Hypothalamus (tissue), 51 donors: ENCODE results near the gene HSPG2.

Experiments
- DNase-seq, 51 donors: peaks; one replicate each; lab custom pipeline; 2025; lab: John Stamatoyannopoulos, UW

The HSPG2 gene

GRCh38 chr1:21886486-21887215 lies 50.5 kb downstream of the HSPG2 start:
- no peak for DNase-seq

- no peak for DNase-seq
Measured at GRCh38 chr1:21885236-21886037, 51.7 kb downstream of the HSPG2 start.

- no peak for DNase-seq
Measured at GRCh38 chr1:21884456-21885235, 52.5 kb downstream of the HSPG2 start.

GRCh38 chr1:21882721-21883415 lies 54.2 kb downstream of the HSPG2 start:
- no peak for DNase-seq

- no peak for DNase-seq
Measured at GRCh38 chr1:21881250-21881649, 55.9 kb downstream of the HSPG2 start.

GRCh38 chr1:21880619-21880970 lies 56.5 kb downstream of the HSPG2 start:
- DNase-seq, result no peak

- DNase-seq, result no peak
Measured at GRCh38 chr1:21879928-21880618, 57.0 kb downstream of the HSPG2 start.

- DNase-seq, result no peak
Measured at GRCh38 chr1:21878840-21879478, 58.2 kb downstream of the HSPG2 start.

GRCh38 chr1:21878009-21878773 lies 58.9 kb downstream of the HSPG2 start:
- DNase-seq, result no peak

GRCh38 chr1:21876267-21876666 lies 60.8 kb downstream of the HSPG2 start:
- DNase-seq, result no peak

- DNase-seq, result no peak
Measured at GRCh38 chr1:21875621-21876063, 61.5 kb downstream of the HSPG2 start.

GRCh38 chr1:21874778-21875547 lies 62.1 kb downstream of the HSPG2 start:
- DNase-seq, result no peak

GRCh38 chr1:21874328-21874727 lies 62.8 kb downstream of the HSPG2 start:
- DNase-seq, result no peak

GRCh38 chr1:21873761-21874160 lies 63.3 kb downstream of the HSPG2 start:
- no peak for DNase-seq

- no peak for DNase-seq
Measured at GRCh38 chr1:21873174-21873573, 63.9 kb downstream of the HSPG2 start.

- no peak for DNase-seq
Measured at GRCh38 chr1:21872445-21873079, 64.5 kb downstream of the HSPG2 start.

GRCh38 chr1:21871943-21872342 lies 65.2 kb downstream of the HSPG2 start:
- DNase-seq, result no peak

GRCh38 chr1:21870611-21871010 lies 66.5 kb downstream of the HSPG2 start:
- DNase-seq, result no peak
